ENCODE results near the gene CACNA2D3.
"Not testable (repeated sequence)": the region's sequence is repeated elsewhere in the genome, so short reads cannot be mapped to it uniquely, and the experiment has no call there.

Gene CACNA2D3

GRCh38 chr3:55085231-55085630 lies 962.9 kb downstream of the CACNA2D3 start:
- DNase-seq (ENCODE audit: low read depth): no peak

- no peak for DNase-seq (ENCODE audit: low read depth)
These were observed 966.9 kb downstream of the CACNA2D3 start for GRCh38 chr3:55089211-55089610.

GRCh38 chr3:55090291-55090690 lies 967.9 kb downstream of the CACNA2D3 start:
- no peak for DNase-seq (ENCODE audit: low read depth)

GRCh38 chr3:55090746-55091145 lies 968.4 kb downstream of the CACNA2D3 start:
- DNase-seq (ENCODE audit: low read depth): no peak

- DNase-seq (ENCODE audit: low read depth): no peak
These were observed 969.3 kb downstream of the CACNA2D3 start for GRCh38 chr3:55091381-55092225.

- DNase-seq (ENCODE audit: low read depth): no peak
These were observed 972.3 kb downstream of the CACNA2D3 start for GRCh38 chr3:55094676-55095075.

GRCh38 chr3:55097441-55097840 lies 975.1 kb downstream of the CACNA2D3 start:
- DNase-seq (ENCODE audit: low read depth): no peak

GRCh38 chr3:55105647-55106046 lies 983.3 kb downstream of the CACNA2D3 start:
- DNase-seq (ENCODE audit: low read depth): no peak

- DNase-seq (ENCODE audit: low read depth): no peak
These were observed 984.8 kb downstream of the CACNA2D3 start for GRCh38 chr3:55107187-55107586.

GRCh38 chr3:55111906-55112305 lies 989.6 kb downstream of the CACNA2D3 start:
- DNase-seq (ENCODE audit: low read depth): not testable (repeated sequence)

GRCh38 chr3:55118451-55118850 lies 996.1 kb downstream of the CACNA2D3 start:
- DNase-seq (ENCODE audit: low read depth): no peak

GRCh38 chr3:55119268-55119667 lies 996.9 kb downstream of the CACNA2D3 start:
- no peak for DNase-seq (ENCODE audit: low read depth)

GRCh38 chr3:55122312-55122711 lies 1000.0 kb downstream of the CACNA2D3 start:
- DNase-seq (ENCODE audit: low read depth): no peak

All from activated T-helper 1 cell treated with Interleukin-2 at 50 U/mL for 16 hours (primary cell).